HG03520 (cell line): ENCODE data around the gene UGT1A7.

Experiments used
- ATAC-seq: cut with Tn5 transposase; IDR thresholded peaks from one replicate; pipeline ENCODE4 v1.9.1; 2021; ENCODE audit warnings: mild to moderate bottlenecking, moderate library complexity; ENCODE audit not compliant: unreplicated experiment

UGT1A7 gene

GRCh38 chr2:233814056-233814835 lies 132.5 kb downstream of the UGT1A7 start:
- ATAC-seq = no peak

- no peak for ATAC-seq
These were observed 134.2 kb downstream of the UGT1A7 start for GRCh38 chr2:233815861-233816260.

- no peak for ATAC-seq
These were observed 134.6 kb downstream of the UGT1A7 start for GRCh38 chr2:233816334-233816733.

GRCh38 chr2:233816771-233817170 lies 135.1 kb downstream of the UGT1A7 start:
- ATAC-seq = no peak

- no peak for ATAC-seq
These were observed 135.7 kb downstream of the UGT1A7 start for GRCh38 chr2:233817361-233817911.

GRCh38 chr2:233817995-233818638 lies 136.4 kb downstream of the UGT1A7 start:
- ATAC-seq = no peak

GRCh38 chr2:233818639-233819621 lies 137.2 kb downstream of the UGT1A7 start:
- ATAC-seq = no peak

GRCh38 chr2:233819884-233820773 lies 138.4 kb downstream of the UGT1A7 start:
- ATAC-seq = no peak

GRCh38 chr2:233820774-233821105 lies 139.0 kb downstream of the UGT1A7 start:
- no peak for ATAC-seq

- ATAC-seq = no peak
These were observed 139.5 kb downstream of the UGT1A7 start for GRCh38 chr2:233821196-233821595.

GRCh38 chr2:233821709-233822100 lies 140.0 kb downstream of the UGT1A7 start:
- no peak for ATAC-seq

- ATAC-seq = no peak
These were observed 140.5 kb downstream of the UGT1A7 start for GRCh38 chr2:233822101-233822771.
